GM13976 (cell line): ENCODE results near the gene SEC14L1.

ENCODE experiments used
- DNase-seq: peaks from one replicate; pipeline ENCODE4 v3.0.0; 2012; ENCODE audit warnings: low spot score
- CTCF ChIP-seq: IDR thresholded peaks from 2 replicates; pipeline ENCODE4 v1.5.1; 2012; ENCODE audit warnings: borderline replicate concordance, mild to moderate bottlenecking; ENCODE audit not compliant: insufficient read depth; ENCODE audit errors: extremely low read depth, missing control alignments, control extremely low read depth
- in situ Hi-C: fragments of 300-500 bp; cut with MboI; formaldehyde crosslinking; loops from one replicate; pipeline ENCODE4 v1.12.0; 2022; ENCODE audit warnings: low sequenced_read_pairs, mixed read lengths, inconsistent platforms; ENCODE audit not compliant: unreplicated experiment

Gene SEC14L1

GRCh38 chr17:77163511-77164280, 22.9 kb downstream of the SEC14L1 start:
- TF ChIP-seq CTCF, result no peak
- no peak for DNase-seq
- in situ Hi-C loops, result no loop called here

- no peak for DNase-seq
- no peak for TF ChIP-seq CTCF
- in situ Hi-C loops, result no loop called here
Measured at GRCh38 chr17:77164483-77165091, 23.8 kb downstream of the SEC14L1 start.

- in situ Hi-C loops, result no loop called here
- DNase-seq, result no peak
- TF ChIP-seq CTCF, result no peak
Measured at GRCh38 chr17:77165577-77165976, 24.8 kb downstream of the SEC14L1 start.

GRCh38 chr17:77167472-77168306, 26.9 kb downstream of the SEC14L1 start:
- no peak for TF ChIP-seq CTCF
- no peak for DNase-seq
- in situ Hi-C loops, result no loop called here

GRCh38 chr17:77173104-77173503, 32.3 kb downstream of the SEC14L1 start:
- no peak for DNase-seq
- no peak for TF ChIP-seq CTCF
- in situ Hi-C loops, result no loop called here

GRCh38 chr17:77174928-77175661, 34.3 kb downstream of the SEC14L1 start:
- no peak for TF ChIP-seq CTCF
- in situ Hi-C loops, result no loop called here

More at GRCh38 chr17:77174928-77175661, 34.3 kb downstream of the SEC14L1 start:
- no peak for DNase-seq
